ENCODE results near the gene SLC47A1. TPM values are rescaled to one million over a fixed set of nuclear protein-coding genes. Genes with fewer than 3 reads are reported as not detected.
"Not testable (repeated sequence)": the region's sequence is repeated elsewhere in the genome, so short reads cannot be mapped to it uniquely, and the experiment has no call there.

Gene SLC47A1
- total RNA-seq, 1 experiment from 2014 or later = not detected

DNA sequence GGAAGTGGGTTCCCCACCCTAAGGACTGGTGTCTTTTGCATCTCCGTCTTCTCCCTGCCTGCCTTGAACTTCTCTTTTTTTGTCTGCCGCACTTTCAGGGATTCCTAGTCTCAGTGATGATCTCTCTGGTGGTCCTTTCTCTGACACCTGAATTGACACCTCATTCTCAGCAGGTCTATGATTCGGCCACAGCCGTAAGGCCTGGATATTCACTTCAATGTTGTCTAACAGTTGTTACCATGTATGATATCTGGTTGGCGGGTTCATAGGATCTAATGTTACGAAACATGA is 25.1 kb upstream of the SLC47A1 start:
- Histone ChIP-seq H3K36me3 (no peaks in the 10 kb centered on the region), H3K27me3 (replicated peaks) (no peaks in the 10 kb centered on the region), H3K4me3 (peak overlapping the region; percentile 57), H3K27ac (no peak overlapping the region), H3K4me1 (replicated peaks) (no peaks in the 10 kb centered on the region), H3K9me3 (replicated peaks) (no peaks in the 10 kb centered on the region)
- DNase-seq (ENCODE audit: low read depth in 1 of 2, low spot score in 2 of 2) = no peak

- H3K9me3 ChIP-seq (replicated peaks); H3K27me3 ChIP-seq (replicated peaks); H3K36me3 ChIP-seq; H3K27ac ChIP-seq; DNase-seq (ENCODE audit: low read depth in 1 of 2, low spot score in 2 of 2); H3K4me1 ChIP-seq (replicated peaks); H3K4me3 ChIP-seq: not testable (repeated sequence)
Observed at GRCh38 chr17:19509281-19509852, 24.3 kb upstream of the SLC47A1 start.

- no peaks in the 10 kb centered on the region for H3K27me3 ChIP-seq (replicated peaks)
- H3K4me1 ChIP-seq (replicated peaks) = no peaks in the 10 kb centered on the region; the same call in 1 of the 2 replicates
- no peaks in the 10 kb centered on the region for H3K9me3 ChIP-seq (replicated peaks)
- no peak for DNase-seq (ENCODE audit: low read depth in 1 of 2, low spot score in 2 of 2)
- no peak overlapping the region for H3K4me3 ChIP-seq
- no peaks in the 10 kb centered on the region for H3K36me3 ChIP-seq
- no peak overlapping the region for H3K27ac ChIP-seq
Observed at GRCh38 chr17:19510903-19511302, 22.8 kb upstream of the SLC47A1 start.

DNA sequence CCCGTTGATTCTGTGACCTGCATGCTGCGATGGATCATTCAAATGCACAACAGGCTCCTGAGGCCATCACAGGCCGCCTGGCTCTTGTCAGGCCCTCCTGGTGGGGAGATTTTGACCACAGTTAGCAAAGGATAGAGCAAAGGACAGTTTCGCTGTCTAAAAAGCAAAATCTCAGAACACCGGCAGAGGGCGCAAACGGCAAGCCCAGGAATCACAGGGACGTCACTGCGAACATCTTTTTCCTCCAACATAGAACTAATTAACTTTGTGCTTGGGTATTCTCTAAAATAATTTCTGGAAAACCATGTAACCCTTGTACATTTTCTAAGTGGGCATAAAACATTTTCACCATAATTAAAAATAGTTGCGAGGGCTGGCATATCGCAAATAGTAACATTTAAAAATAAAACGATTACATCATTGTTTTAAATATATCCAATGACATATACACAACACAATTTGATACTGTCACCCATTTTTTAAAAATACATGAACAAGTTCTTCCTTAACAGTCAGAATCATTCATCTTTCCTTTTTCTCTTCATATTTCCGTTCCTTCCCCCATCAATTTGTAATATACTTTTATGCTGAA is 19.7 kb upstream of the SLC47A1 start:
- Histone ChIP-seq H3K27me3 (replicated peaks) (no peaks in the 10 kb centered on the region), H3K9me3 (replicated peaks) (no peaks in the 10 kb centered on the region), H3K27ac (no peak overlapping the region; the same call in 1 of the 2 replicates), H3K4me1 (replicated peaks) (no peaks in the 10 kb centered on the region; the same call in 1 of the 2 replicates), H3K4me3 (no peak overlapping the region), H3K36me3 (no peaks in the 10 kb centered on the region)
- DNase-seq (ENCODE audit: low read depth in 1 of 2, low spot score in 2 of 2) = peak; percentile 54 to 55

GRCh38 chr17:19517699-19518098 is 16.0 kb upstream of the SLC47A1 start:
- Histone ChIP-seq H3K9me3 (replicated peaks) (no peaks in the 10 kb centered on the region), H3K27ac (no peak overlapping the region)

DNA sequence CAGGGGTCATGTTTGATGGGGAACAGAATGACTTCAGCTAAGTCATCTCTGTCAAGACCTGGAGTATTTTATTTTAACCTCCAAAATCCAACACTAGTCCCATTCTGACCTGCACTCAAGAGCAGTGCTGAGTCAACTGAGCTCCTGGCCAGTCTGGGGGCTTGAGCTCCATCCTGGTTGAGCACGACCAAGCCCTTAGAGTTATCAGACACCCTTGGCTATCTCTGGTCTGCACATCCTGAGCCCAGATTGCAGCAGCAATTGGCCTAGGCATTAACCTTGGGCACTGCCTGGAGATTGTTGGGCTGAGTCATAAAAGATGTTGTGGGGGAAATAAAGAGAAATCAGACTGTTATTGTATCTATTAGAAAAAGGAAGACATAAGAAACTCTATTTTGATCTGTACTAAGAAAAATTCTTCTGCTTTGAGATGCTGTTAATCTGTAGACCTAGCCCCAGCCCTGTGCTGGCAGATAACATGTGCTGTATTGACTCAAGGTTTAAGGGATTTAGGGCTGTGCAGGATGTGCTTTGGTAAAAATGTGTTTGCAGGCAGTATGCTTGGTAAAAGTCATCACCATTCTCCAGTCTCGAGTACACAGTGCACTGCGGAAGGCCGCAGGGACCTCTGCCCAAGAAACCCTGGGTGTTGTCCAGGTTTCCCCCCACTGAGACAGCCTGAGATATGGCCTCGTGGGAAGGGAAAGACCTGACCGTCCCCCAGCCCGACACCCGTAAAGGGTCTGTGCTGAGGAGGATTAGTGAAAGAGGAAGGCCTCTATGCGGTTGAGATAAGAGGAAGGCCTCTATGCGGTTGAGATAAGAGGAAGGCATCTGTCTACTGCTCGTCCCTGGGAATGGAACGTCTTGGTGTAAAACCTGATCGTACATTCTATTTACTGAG is 14.0 kb upstream of the SLC47A1 start:
- H3K27me3 ChIP-seq (replicated peaks); H3K4me1 ChIP-seq (replicated peaks); H3K9me3 ChIP-seq (replicated peaks); DNase-seq (ENCODE audit: low read depth in 1 of 2, low spot score in 2 of 2); H3K4me3 ChIP-seq; H3K27ac ChIP-seq; H3K36me3 ChIP-seq: not testable (repeated sequence)

More at GRCh38 chr17:19517699-19518098, 16.0 kb upstream of the SLC47A1 start:
- H3K4me1 ChIP-seq (replicated peaks) = no peaks in the 10 kb centered on the region; the same call in 1 of the 2 replicates
- H3K36me3 ChIP-seq = no peaks in the 10 kb centered on the region
- no peak overlapping the region for H3K4me3 ChIP-seq
- H3K27me3 ChIP-seq (replicated peaks) = no peaks in the 10 kb centered on the region
- no peak for DNase-seq (ENCODE audit: low read depth in 1 of 2, low spot score in 2 of 2)

DNA sequence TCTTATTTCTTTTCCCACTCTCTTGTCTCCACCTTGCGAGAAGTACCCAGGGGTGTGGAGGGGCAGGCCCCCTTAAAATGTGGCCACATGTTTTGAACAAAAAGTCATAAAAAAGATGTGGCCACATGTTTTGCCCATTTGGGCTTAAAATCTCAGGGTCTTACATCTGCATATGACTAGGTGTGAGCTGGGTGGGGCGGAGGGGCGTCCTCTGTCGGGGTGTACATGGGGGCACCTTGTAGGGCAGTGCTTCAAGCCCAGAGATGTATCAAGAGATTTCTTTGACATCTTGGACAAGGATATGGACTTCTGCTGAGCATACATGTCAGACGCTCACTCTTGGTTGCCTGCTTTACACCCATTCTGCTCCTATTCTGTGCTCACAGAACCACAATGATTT is 13.0 kb upstream of the SLC47A1 start:
- H3K36me3 ChIP-seq = no peaks in the 10 kb centered on the region
- H3K4me3 ChIP-seq = no peak overlapping the region
- H3K27me3 ChIP-seq (replicated peaks) = no peaks in the 10 kb centered on the region; the same call in 1 of the 2 replicates
- no peak overlapping the region for H3K27ac ChIP-seq
- no peaks in the 10 kb centered on the region for H3K9me3 ChIP-seq (replicated peaks)
- no peaks in the 10 kb centered on the region for H3K4me1 ChIP-seq (replicated peaks)
- no peak for DNase-seq (ENCODE audit: low read depth in 1 of 2, low spot score in 2 of 2)

GRCh38 chr17:19523690-19524089 is 10.0 kb upstream of the SLC47A1 start:
- no peaks in the 10 kb centered on the region for H3K4me1 ChIP-seq (replicated peaks)
- H3K4me3 ChIP-seq = no peak overlapping the region
- no peak overlapping the region for H3K27ac ChIP-seq
- H3K36me3 ChIP-seq = no peaks in the 10 kb centered on the region
- no peaks in the 10 kb centered on the region for H3K9me3 ChIP-seq (replicated peaks)
- no peaks in the 10 kb centered on the region; the same call in none of the 2 replicates for H3K27me3 ChIP-seq (replicated peaks)
- no peak for DNase-seq (ENCODE audit: low read depth in 1 of 2, low spot score in 2 of 2)

DNA sequence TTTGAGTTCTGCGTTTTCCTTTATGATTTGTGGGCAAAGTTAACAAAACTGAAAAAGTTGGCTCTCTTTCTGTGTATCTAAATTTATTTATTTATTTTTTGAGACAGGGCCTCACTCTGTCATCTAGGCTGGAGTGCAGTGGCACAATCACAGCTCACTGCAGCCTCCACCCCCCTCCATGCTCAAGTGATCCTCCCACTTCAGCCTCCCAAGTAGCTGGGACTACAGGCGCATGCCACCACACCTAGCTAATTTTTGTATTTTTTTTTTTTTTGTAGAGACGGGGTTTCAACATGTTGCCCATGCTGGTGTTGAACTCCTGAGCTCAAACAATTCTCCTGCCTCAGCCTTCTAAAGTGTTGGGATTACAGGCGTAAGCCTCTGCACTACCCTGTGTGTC is 6.7 kb upstream of the SLC47A1 start:
- not testable (repeated sequence) for H3K36me3 ChIP-seq; H3K4me1 ChIP-seq (replicated peaks); DNase-seq (ENCODE audit: low read depth in 1 of 2, low spot score in 2 of 2); H3K9me3 ChIP-seq (replicated peaks); H3K4me3 ChIP-seq; H3K27ac ChIP-seq
- H3K27me3 ChIP-seq (replicated peaks) = peaks cover 18% of the 10 kb centered on the region

DNA sequence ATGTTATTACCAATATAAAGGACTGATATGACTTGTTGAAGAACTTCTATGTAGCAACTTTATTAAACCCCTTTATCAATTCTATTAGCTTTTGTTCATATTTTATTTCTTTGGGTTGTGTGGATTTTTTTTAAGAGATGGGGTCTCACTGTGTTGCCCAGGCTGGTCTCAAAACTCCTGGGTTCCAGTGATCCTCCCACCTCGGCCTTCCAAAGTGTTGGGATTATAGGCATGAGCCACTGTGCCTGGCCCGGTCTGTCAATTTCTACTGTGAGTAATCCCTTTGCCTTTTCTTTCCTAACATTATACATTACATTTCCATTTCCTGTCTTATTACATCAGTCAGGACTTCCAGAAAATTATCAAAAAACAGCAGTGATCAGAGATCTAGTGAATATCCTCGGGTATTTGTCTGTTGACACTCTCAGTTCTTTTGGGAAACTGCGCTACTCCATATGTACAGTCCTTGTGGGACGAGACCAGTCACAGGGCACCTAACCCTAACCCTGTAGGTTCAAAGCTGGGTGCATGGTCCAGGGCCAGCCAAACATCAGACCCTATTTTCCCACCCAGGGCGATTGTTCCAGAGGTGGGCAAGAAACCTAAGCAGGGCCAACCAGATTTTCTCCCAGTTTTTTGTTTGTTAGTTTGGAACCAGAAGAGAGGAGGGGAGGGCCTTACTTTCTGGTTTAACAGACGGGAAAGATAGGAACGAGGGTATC is 1.7 kb upstream of the SLC47A1 start:
- peaks cover 59% of the 10 kb centered on the region for H3K27me3 ChIP-seq (replicated peaks)
- H3K27ac ChIP-seq = no peak overlapping the region
- no peak for DNase-seq (ENCODE audit: low read depth in 1 of 2, low spot score in 2 of 2)
- H3K9me3 ChIP-seq (replicated peaks) = no peaks in the 10 kb centered on the region
- H3K4me3 ChIP-seq = no peak overlapping the region
- H3K36me3 ChIP-seq = no peaks in the 10 kb centered on the region
- H3K4me1 ChIP-seq (replicated peaks) = peaks cover 12% of the 10 kb centered on the region

GRCh38 chr17:19533036-19533717 is 477 bp upstream of the SLC47A1 start:
- peaks cover 68% of the 10 kb centered on the region for H3K27me3 ChIP-seq (replicated peaks)

GRCh38 chr17:19534562-19535149 is 1.0 kb downstream of the SLC47A1 start:
- no peak overlapping the region for H3K4me3 ChIP-seq

More at GRCh38 chr17:19533036-19533717, 477 bp upstream of the SLC47A1 start:
- H3K9me3 ChIP-seq (replicated peaks) = no peaks in the 10 kb centered on the region
- DNase-seq (ENCODE audit: low read depth in 1 of 2, low spot score in 2 of 2) = no peak
- peaks cover 12% of the 10 kb centered on the region for H3K4me1 ChIP-seq (replicated peaks)
- no peak overlapping the region for H3K4me3 ChIP-seq
- no peaks in the 10 kb centered on the region for H3K36me3 ChIP-seq
- no peak overlapping the region for H3K27ac ChIP-seq

GRCh38 chr17:19537111-19537510 is 3.5 kb downstream of the SLC47A1 start:
- H3K27me3 ChIP-seq (replicated peaks) = peaks cover 52% of the 10 kb centered on the region
- H3K27ac ChIP-seq = no peak overlapping the region
- no peaks in the 10 kb centered on the region for H3K9me3 ChIP-seq (replicated peaks)
- no peak overlapping the region for H3K4me3 ChIP-seq
- no peak for DNase-seq (ENCODE audit: low read depth in 1 of 2, low spot score in 2 of 2)
- no peaks in the 10 kb centered on the region for H3K36me3 ChIP-seq
- H3K4me1 ChIP-seq (replicated peaks) = peaks cover 12% of the 10 kb centered on the region

More at GRCh38 chr17:19534562-19535149, 1.0 kb downstream of the SLC47A1 start:
- Histone ChIP-seq H3K27me3 (replicated peaks) (peaks cover 66% of the 10 kb centered on the region), H3K4me1 (replicated peaks) (peaks cover 12% of the 10 kb centered on the region), H3K27ac (no peak overlapping the region), H3K36me3 (no peaks in the 10 kb centered on the region), H3K9me3 (replicated peaks) (no peaks in the 10 kb centered on the region)
- DNase-seq (ENCODE audit: low read depth in 1 of 2, low spot score in 2 of 2) = peak in 1 of 2 experiments; percentile 4

Measured in SJSA1 (cell line).